HepG2 (cell line): ENCODE measurements around the gene BCL2. TPM values are rescaled to one million over a fixed set of nuclear protein-coding genes. Genes with fewer than 3 reads are reported as not detected.

Source experiments
- ATAC-seq: fragments of 200-7000 bp; cut with Tn5 transposase; 3 replicates; pipeline ENCODE4 v1.9.1; 2020; ENCODE audit warnings: mild to moderate bottlenecking, moderate library complexity
- BruUV-seq: library from RNA; stranded (reverse); fragments of 400-500 nt; replicated peaks from 2 replicates; lab custom pipeline; 2021; lab: Mats Ljungman, UMichigan
- CTCF ChIA-PET: fragments of 300-600 bp; formaldehyde crosslinking; extraction: SDS; loops from one replicate; lab custom pipeline; 2021; ENCODE audit warnings: low total read pairs, inconsistent platforms, low intra/inter-chr PET ratio; lab: Yijun Ruan, JAX
- POLR2A ChIA-PET: fragments of 350-600 bp; sonication (Branson Sonifier 250); formaldehyde crosslinking; loops from one replicate; lab custom pipeline; 2020; ENCODE audit warnings: antibody characterized with exemption, inconsistent platforms; lab: Yijun Ruan, JAX
- DNase-seq: peaks from one replicate; pipeline ENCODE4 v3.0.0-alpha.2; 2015; ENCODE audit warnings: low spot score
- FAIRE-seq: peaks from 3 replicates; lab custom pipeline; 2011; peaks lifted over from hg19 to GRCh38; lab: Jason Lieb, UNC
- H2AFZ ChIP-seq: one replicate; pipeline ENCODE4 v1.6.1; 2011; ENCODE audit warnings: low read length, inconsistent platforms
- H3K27ac ChIP-seq: fragments of 300-600 bp; 3 replicates; pipeline ENCODE4 v1.8.0; 2011; ENCODE audit warnings: mixed run types, mild to moderate bottlenecking, mixed read lengths, low read length, inconsistent platforms; ENCODE audit not compliant: insufficient read depth; ENCODE audit errors: extremely low read length
- H3K27me3 ChIP-seq, 2 experiments: fragments of 200-600 bp in 1 of 2; 2 replicates in 1 of 2; 3 replicates in 1 of 2; pipeline versions ENCODE4 v1.6.0 to v1.8.0; 2011; ENCODE audit warnings: low read length in 2 of 2, mild to moderate bottlenecking in 2 of 2, moderate library complexity in 2 of 2, inconsistent platforms in 1 of 2; ENCODE audit not compliant: insufficient read depth in 2 of 2, control insufficient read depth in 1 of 2
- H3K36me3 ChIP-seq, 2 experiments: fragments of 200-600 bp in 1 of 2; replicated peaks in 1 of 2; 2 replicates in 1 of 2; 3 replicates in 1 of 2; pipeline versions ENCODE4 v1.5.1 to v1.8.0; 2011; ENCODE audit warnings: low read length in 2 of 2, inconsistent platforms in 1 of 2; ENCODE audit not compliant: insufficient read depth in 2 of 2, control insufficient read depth in 1 of 2
- H3K4me1 ChIP-seq: 2 replicates; pipeline ENCODE4 v1.5.1; 2012; ENCODE audit warnings: low read length, inconsistent platforms; ENCODE audit not compliant: insufficient read depth
- H3K4me2 ChIP-seq: 2 replicates; pipeline ENCODE4 v1.6.0; 2011; ENCODE audit warnings: low read depth, low read length, inconsistent platforms
- H3K4me3 ChIP-seq, 3 experiments: fragments of 200-600 bp in 1 of 3; sonication (generic), shearing (Covaris generic) in 1 of 3; replicated peaks in 1 of 3; 2 replicates each; pipeline ENCODE4 v1.5.1; 2011 to 2016; ENCODE audit warnings: low read length in 3 of 3, inconsistent platforms in 2 of 3, low read depth in 2 of 3, mild to moderate bottlenecking in 2 of 3, control low read depth in 1 of 3, mixed read lengths in 1 of 3; ENCODE audit not compliant: insufficient read depth in 1 of 3
- H3K79me2 ChIP-seq: one replicate; pipeline ENCODE4 v1.6.1; 2011; ENCODE audit warnings: low read length, inconsistent platforms; ENCODE audit not compliant: insufficient read depth
- H3K9ac ChIP-seq: 2 replicates; pipeline ENCODE4 v1.6.0; 2011; ENCODE audit warnings: mild to moderate bottlenecking, low read depth, low read length, inconsistent platforms; ENCODE audit not compliant: insufficient read depth
- H3K9me3 ChIP-seq: 2 replicates; pipeline ENCODE4 v1.5.1; 2012; ENCODE audit warnings: mild to moderate bottlenecking, low read length
- H4K20me1 ChIP-seq: 2 replicates; pipeline ENCODE4 v1.6.0; 2011; ENCODE audit warnings: inconsistent platforms, mild to moderate bottlenecking, low read length, moderate library complexity; ENCODE audit not compliant: insufficient read depth
- ARID5B ChIP-seq: IDR thresholded peaks from 2 replicates; pipeline ENCODE4 v1.4.0; 2020; ENCODE audit warnings: mild to moderate bottlenecking, missing genetic modification reagents
- ATF7-NPFF ChIP-seq: sonication (generic); formaldehyde crosslinking; IDR thresholded peaks from 2 replicates; pipeline ENCODE4 v1.8.1; 2023; ENCODE audit warnings: mild to moderate bottlenecking, low read depth, missing genetic modification reagents, moderate library complexity
- PHF20 ChIP-seq: sonication (generic); formaldehyde crosslinking; IDR thresholded peaks from 2 replicates; pipeline ENCODE4 v1.5.0; 2020; ENCODE audit warnings: mild to moderate bottlenecking, missing genetic modification reagents
- POLR2A ChIP-seq, 2 experiments: IDR thresholded peaks; 2 replicates each; pipeline ENCODE4 v1.6.1; 2011; ENCODE audit warnings: low read depth in 2 of 2, low read length in 2 of 2, mild to moderate bottlenecking in 1 of 2, moderate library complexity in 1 of 2; ENCODE audit not compliant: insufficient read depth in 1 of 2
- ZNF451 ChIP-seq: sonication (generic); formaldehyde crosslinking; IDR thresholded peaks from 2 replicates; pipeline ENCODE4 v1.5.0; 2020; ENCODE audit warnings: mild to moderate bottlenecking, missing genetic modification reagents
- ZNF530 ChIP-seq: sonication (generic); formaldehyde crosslinking; IDR thresholded peaks from 2 replicates; pipeline ENCODE4 v1.5.0; 2020; ENCODE audit warnings: low read depth, mild to moderate bottlenecking, missing genetic modification reagents
- ZNF691 ChIP-seq: sonication (generic); formaldehyde crosslinking; IDR thresholded peaks from 2 replicates; pipeline ENCODE4 v1.4.0; 2020; ENCODE audit warnings: missing genetic modification reagents, low read depth, mild to moderate bottlenecking, borderline replicate concordance
- whole genome bisulfite sequencing: methylation state at CpG from one replicate; pipeline ENCODE4 v1.1.6; 2017; ENCODE audit warnings: low lambda C conversion rate; 5-methylcytosine and 5-hydroxymethylcytosine counted together
- in situ Hi-C: cut with HindIII; loops from 2 replicates; pipeline ENCODE4 v1.10.0; 2017; ENCODE audit warnings: low pct_unique_long_range_greater_than_20kb; ENCODE audit not compliant: extremely low pct_ligation_motif_present
- intact Hi-C: fragments of 100-400 bp; cut with micrococcal nuclease; formaldehyde crosslinking; loops from one replicate; pipeline ENCODE4 v1.10.0; 2022; ENCODE audit not compliant: unreplicated experiment
- polyA plus RNA-seq, 8 experiments: library from polyadenylated mRNA; depleted of rRNA in 3 of 8; stranded (reverse) in 7 of 8; unstranded in 1 of 8; fragments of >200 nt; fragmentation: Illumina TruSeq in 4 of 8; extraction: Trizol in 4 of 8; gene quantifications; 2 replicates each; pipeline versions ENCODE4 v1.2.1 to v1.2.3, GENCODE V29; 2011 to 2016; ENCODE audit warnings: low read depth in 4 of 8, missing spikeins in 1 of 8, mixed read lengths in 1 of 8; ENCODE audit not compliant: insufficient read depth in 1 of 8
- total RNA-seq, 5 experiments: library from RNA; depleted of rRNA; stranded (reverse); fragments of >200 nt; fragmentation: Illumina TruSeq; extraction: Trizol; gene quantifications; 2 replicates each; pipeline ENCODE4 v1.2.3, GENCODE V29; 2016; ENCODE audit warnings: low read depth in 1 of 5

BCL2 gene
- total and polyA plus RNA-seq, 2 of the 13 experiments (the other 11 are each of a cell fraction or from before 2014, with no cell fraction given): 0.07 to 0.53 TPM

GRCh38 chr18:63192885-63193349 lies 126.7 kb downstream of the BCL2 start:
- no peak for FAIRE-seq
- no TSS peak for BruUV-seq
- Histone ChIP-seq H3K27me3 (no peaks in the 10 kb centered on the region; a peak in 1 of 5 replicates), H3K4me2 (no peak overlapping the region), H3K36me3 (no peaks in the 10 kb centered on the region), H3K4me1 (no peaks in the 10 kb centered on the region), H3K27ac (no peak overlapping the region), H3K79me2 (no peaks in the 10 kb centered on the region), H3K9ac (no peak overlapping the region), H3K9me3 (no peaks in the 10 kb centered on the region), H2AFZ (no peak overlapping the region), H4K20me1 (no peaks in the 10 kb centered on the region), H3K4me3 (no peak overlapping the region)
- TF ChIP-seq PHF20 (CRISPR knock-in tag) (no peak), ZNF451 (no peak), ZNF691 (CRISPR knock-in tag) (no peak), ARID5B (CRISPR knock-in tag) (no peak), POLR2A (IDR thresholded peaks at IDR 0.05; ENCODE audit: insufficient read depth in 1 of 2, low read depth in 2 of 2, low read length in 2 of 2) (no peak), ZNF530 (CRISPR knock-in tag) (no peak), ATF7-NPFF (no peak)
- ATAC-seq: no peak
- DNase-seq: no peak
- intact Hi-C loops (no loop called here), in situ Hi-C loops (no loop called here)
- under 1% methylated on average over 3 of the region's 3 CpGs for WGBS
- ChIA-PET POLR2A (no interaction called here), CTCF (no interaction called here)
